ENCODE data around the gene TNRC6A.

Gene TNRC6A

DNA sequence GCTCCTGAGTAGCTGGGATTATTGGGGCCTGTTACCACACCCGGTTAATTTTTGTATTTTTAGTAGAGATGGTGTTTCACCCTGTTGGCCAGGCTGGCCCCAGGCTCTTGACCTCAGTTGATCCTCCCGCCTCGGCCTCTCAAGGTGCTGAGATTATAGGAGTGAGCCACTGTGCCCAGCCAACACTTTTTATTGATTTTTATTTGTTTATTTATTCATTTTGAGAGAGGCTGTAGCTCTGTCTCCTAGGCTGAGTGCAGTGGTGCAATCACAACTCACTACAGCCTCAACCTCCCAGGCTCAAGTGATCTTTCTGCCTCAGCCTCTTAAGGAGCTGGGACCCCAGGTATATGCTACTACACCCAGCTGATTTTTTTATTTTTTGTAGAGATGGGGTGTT, 54.7 kb downstream of the TNRC6A start:
- H3F3A ChIP-seq (ENCODE audit: low read depth), result no peaks in the 10 kb centered on the region
- no peaks in the 10 kb centered on the region for H3K9me3 ChIP-seq (ENCODE audit: insufficient read depth, low read depth, low read length)
- H3K4me2 ChIP-seq (ENCODE audit: low read depth, low read length, poor library complexity, severe bottlenecking), result no peak overlapping the region
- no peaks in the 10 kb centered on the region for H3K27me3 ChIP-seq (ENCODE audit: insufficient read depth, low read length, poor library complexity, severe bottlenecking)
- no peaks in the 10 kb centered on the region for H3K9me2 ChIP-seq (replicated peaks; ENCODE audit: low read depth, low read length)
- no peaks in the 10 kb centered on the region for H4K20me1 ChIP-seq (ENCODE audit: insufficient read depth, low read length, poor library complexity, severe bottlenecking)
- no peak overlapping the region for H2AFZ ChIP-seq (ENCODE audit: low read length)
- H3K4me3 ChIP-seq (ENCODE audit: low read length, poor library complexity, severe bottlenecking), result no peak overlapping the region
- no peak overlapping the region for H3K9ac ChIP-seq (ENCODE audit: low read depth, low read length, poor library complexity, severe bottlenecking)
- no peak for TF ChIP-seq CTCF (conservative IDR thresholded peaks at IDR 0.05; ENCODE audit: low read length)
- no peak for TF ChIP-seq EZH2phosphoT487 (IDR thresholded peaks at IDR 0.05; ENCODE audit: borderline replicate concordance)
- H3K36me3 ChIP-seq (ENCODE audit: insufficient read depth, low read length), result peaks cover 65% of the 10 kb centered on the region
- H3K79me2 ChIP-seq (ENCODE audit: insufficient read depth, low read length), result no peaks in the 10 kb centered on the region
- H3K4me1 ChIP-seq (ENCODE audit: insufficient read depth, low read length, poor library complexity, severe bottlenecking), result no peaks in the 10 kb centered on the region

- Histone ChIP-seq H3F3A (ENCODE audit: low read depth) (no peaks in the 10 kb centered on the region), H3K36me3 (ENCODE audit: insufficient read depth, low read length) (peaks cover 65% of the 10 kb centered on the region; the same call in 1 of the 2 replicates), H3K79me2 (ENCODE audit: insufficient read depth, low read length) (no peaks in the 10 kb centered on the region), H4K20me1 (ENCODE audit: insufficient read depth, low read length, poor library complexity, severe bottlenecking) (no peaks in the 10 kb centered on the region), H3K4me1 (ENCODE audit: insufficient read depth, low read length, poor library complexity, severe bottlenecking) (no peaks in the 10 kb centered on the region), H3K4me3 (ENCODE audit: low read length, poor library complexity, severe bottlenecking) (no peak overlapping the region), H3K9me2 (replicated peaks; ENCODE audit: low read depth, low read length) (no peaks in the 10 kb centered on the region), H3K27me3 (ENCODE audit: insufficient read depth, low read length, poor library complexity, severe bottlenecking) (no peaks in the 10 kb centered on the region), H2AFZ (ENCODE audit: low read length) (no peak overlapping the region), H3K4me2 (ENCODE audit: low read depth, low read length, poor library complexity, severe bottlenecking) (no peak overlapping the region), H3K9me3 (ENCODE audit: insufficient read depth, low read depth, low read length) (no peaks in the 10 kb centered on the region), H3K9ac (ENCODE audit: low read depth, low read length, poor library complexity, severe bottlenecking) (no peak overlapping the region)
- no peak for TF ChIP-seq EZH2phosphoT487 (IDR thresholded peaks at IDR 0.05; ENCODE audit: borderline replicate concordance)
- no peak for TF ChIP-seq CTCF (conservative IDR thresholded peaks at IDR 0.05; ENCODE audit: low read length)
These were observed 60.4 kb downstream of the TNRC6A start for GRCh38 chr16:24789881-24790280.

GRCh38 chr16:24800586-24800985, 71.1 kb downstream of the TNRC6A start:
- no peaks in the 10 kb centered on the region for H3K9me2 ChIP-seq (replicated peaks; ENCODE audit: low read depth, low read length)
- no peak overlapping the region for H2AFZ ChIP-seq (ENCODE audit: low read length)
- H3F3A ChIP-seq (ENCODE audit: low read depth), result no peaks in the 10 kb centered on the region
- no peaks in the 10 kb centered on the region for H4K20me1 ChIP-seq (ENCODE audit: insufficient read depth, low read length, poor library complexity, severe bottlenecking)
- no peak overlapping the region for H3K9ac ChIP-seq (ENCODE audit: low read depth, low read length, poor library complexity, severe bottlenecking)
- H3K9me3 ChIP-seq (ENCODE audit: insufficient read depth, low read depth, low read length), result no peaks in the 10 kb centered on the region
- H3K4me1 ChIP-seq (ENCODE audit: insufficient read depth, low read length, poor library complexity, severe bottlenecking), result no peaks in the 10 kb centered on the region
- no peak overlapping the region for H3K4me3 ChIP-seq (ENCODE audit: low read length, poor library complexity, severe bottlenecking)
- H3K4me2 ChIP-seq (ENCODE audit: low read depth, low read length, poor library complexity, severe bottlenecking), result no peak overlapping the region
- no peaks in the 10 kb centered on the region for H3K27me3 ChIP-seq (ENCODE audit: insufficient read depth, low read length, poor library complexity, severe bottlenecking)
- peaks cover 97% of the 10 kb centered on the region for H3K36me3 ChIP-seq (ENCODE audit: insufficient read depth, low read length)
- TF ChIP-seq CTCF (conservative IDR thresholded peaks at IDR 0.05; ENCODE audit: low read length) (peak; percentile 16; the same call in 1 of the 2 replicates), EZH2phosphoT487 (IDR thresholded peaks at IDR 0.05; ENCODE audit: borderline replicate concordance) (no peak)
- H3K79me2 ChIP-seq (ENCODE audit: insufficient read depth, low read length), result no peaks in the 10 kb centered on the region
